Psoas muscle (tissue), 8 donors: ENCODE measurements around the gene ZC3H12A. TPM values are rescaled to one million over a fixed set of nuclear protein-coding genes. Genes with fewer than 3 reads are reported as not detected.

ENCODE experiments used
- ATAC-seq, 4 donors: fragments of 200-7000 bp; cut with Tn5 transposase; one replicate each; pipeline ENCODE4 v1.9.1; 2020; ENCODE audit warnings: moderate library complexity in 3 of 4, mild to moderate bottlenecking in 2 of 4
- DNase-seq, 2 donors: peaks; one replicate each; pipeline ENCODE4 v3.0.0-alpha.2; 2020
- H3K27ac ChIP-seq: fragments of 200-600 bp; one replicate; pipeline ENCODE4 v1.8.0; 2022
- H3K27me3 ChIP-seq, 3 donors: fragments of 200-600 bp in 1 of 3; one replicate each; pipeline versions ENCODE4 v1.6.1 to v1.8.0; 2013 to 2022; ENCODE audit warnings: low read length in 2 of 3, mild to moderate bottlenecking in 2 of 3, moderate library complexity in 1 of 3; ENCODE audit not compliant: insufficient read depth in 3 of 3
- H3K36me3 ChIP-seq, 2 donors: fragments of 200-600 bp in 1 of 2; one replicate each; pipeline versions ENCODE4 v1.6.1 to v1.8.0; 2013 to 2022; ENCODE audit warnings: low read depth in 1 of 2, mild to moderate bottlenecking in 1 of 2, moderate library complexity in 1 of 2; ENCODE audit not compliant: insufficient read depth in 1 of 2
- H3K4me1 ChIP-seq: fragments of 200-600 bp; one replicate; pipeline ENCODE4 v1.8.0; 2022
- H3K4me3 ChIP-seq: fragments of 200-600 bp; one replicate; pipeline ENCODE4 v1.8.0; 2022; ENCODE audit warnings: mild to moderate bottlenecking
- H3K9me3 ChIP-seq: fragments of 200-600 bp; one replicate; pipeline ENCODE4 v1.8.0; 2022
- CTCF ChIP-seq: fragments of 200-600 bp; IDR thresholded peaks from one replicate; pipeline ENCODE4 v1.8.0; 2022; ENCODE audit warnings: antibody characterized with exemption
- WGBS, 3 donors: extraction: QIAGEN DNeasy Blood & Tissue Kit; methylation state at CpG; one replicate each; pipeline versions ENCODE4 v1.1.6 to v1.1.7; 2013; 5-methylcytosine and 5-hydroxymethylcytosine counted together
- intact Hi-C, 2 donors: fragments of 100-400 bp; cut with DNase I; formaldehyde crosslinking; loops; one replicate each; pipeline versions ENCODE4 v1.11.0 to v1.14.2; 2022
- polyA plus RNA-seq, 3 donors: library from polyadenylated mRNA; stranded (reverse); fragments of 200-250 nt; gene quantifications; one replicate each; pipeline ENCODE4 v1.2.3, GENCODE V29; 2013
- total RNA-seq, 4 donors: library from RNA; stranded (reverse); fragmentation: NEBNext Ultra II Directional in 2 of 4; extraction: Animal tissue kit (Norgen Biotek cat#: 25700) in 2 of 4; gene quantifications; one replicate each; pipeline versions ENCODE4 v1.2.1 to v1.2.4, GENCODE V29; 2021 to 2023
- donor health status: healthy with polysubstance abuse.
- donor health status: DM: no; HTN: no; CAD: no; lungs with moderate emphysema.
- donor health status: Bipolar disorder and iron deficiency.
- donor health status: healthy.
- donor health status: DM: yes; HTN: yes; CAD: no.
- donor health status: DM: no; HTN: no; CAD: no.
- donor health status: DM: no; HTN: no; CAD: no.
- donor health status: DM: yes; HTN: yes; CAD: no.

Gene ZC3H12A
- total and polyA plus RNA-seq, 7 donors = 1.9 to 30.2 (median 13.5) TPM

- intact Hi-C loops = loop anchor here (1.0 to 5.0 kb wide), 4 partner anchors 31 to 227 kb away; no protein-coding TSS in a partner anchor
- peak overlapping the region; percentile 67 for H3K27ac ChIP-seq
- H3K4me1 ChIP-seq = no peaks in the 10 kb centered on the region
- H3K36me3 ChIP-seq = no peaks in the 10 kb centered on the region
- peak in 1 of 4 donors; percentile 19 for ATAC-seq
- WGBS, 3 donors = 71 to 81% (median 79%) methylated on average over 10 of the region's 10 CpGs
- H3K9me3 ChIP-seq = no peaks in the 10 kb centered on the region
- DNase-seq = no peak
- peak overlapping the region; percentile 45 for H3K4me3 ChIP-seq
- TF ChIP-seq CTCF = no peak
- H3K27me3 ChIP-seq = peaks cover 0 to 4% (median 0%) of the 10 kb centered on the region in 3 donors
These were observed 18.9 kb upstream of the ZC3H12A start for GRCh38 chr1:37455516-37455915.

- no peak for TF ChIP-seq CTCF
- Histone ChIP-seq H3K36me3 (no peaks in the 10 kb centered on the region), H3K4me3 (no peak overlapping the region), H3K4me1 (no peaks in the 10 kb centered on the region), H3K27ac (no peak overlapping the region), H3K9me3 (no peaks in the 10 kb centered on the region), H3K27me3 (no peaks in the 10 kb centered on the region)
- DNase-seq (no peak), ATAC-seq (no peak)
- intact Hi-C loops = loop anchor here in 1 of 2 donors (5.0 kb wide), 1 partner anchor 226 kb away; no protein-coding TSS in a partner anchor
These were observed 17.8 kb upstream of the ZC3H12A start for GRCh38 chr1:37456614-37457013.

GRCh38 chr1:37458551-37458950 lies 15.8 kb upstream of the ZC3H12A start:
- WGBS, 3 donors = 73 to 82% (median 80%) methylated on average over 3 of the region's 3 CpGs
- Histone ChIP-seq H3K9me3 (no peaks in the 10 kb centered on the region), H3K36me3 (no peaks in the 10 kb centered on the region), H3K4me1 (no peaks in the 10 kb centered on the region), H3K4me3 (no peak overlapping the region), H3K27me3 (no peaks in the 10 kb centered on the region), H3K27ac (no peak overlapping the region)
- ATAC-seq = no peak
- TF ChIP-seq CTCF = no peak
- intact Hi-C loops = loop anchor here in 1 of 2 donors (5.0 kb wide), 1 partner anchor 224 kb away; no protein-coding TSS in a partner anchor
- DNase-seq = no peak

GRCh38 chr1:37461698-37462436 lies 12.5 kb upstream of the ZC3H12A start:
- Histone ChIP-seq H3K9me3 (no peaks in the 10 kb centered on the region), H3K36me3 (no peaks in the 10 kb centered on the region), H3K27me3 (no peaks in the 10 kb centered on the region), H3K27ac (no peak overlapping the region), H3K4me1 (peaks cover 20% of the 10 kb centered on the region), H3K4me3 (no peak overlapping the region)
- TF ChIP-seq CTCF = no peak
- no peak for DNase-seq
- ATAC-seq = no peak
- intact Hi-C loops = no loop called here
- WGBS, 3 donors = 88 to 90% (median 89%) methylated on average over 9 of the region's 9 CpGs
